Mucosa of descending colon (tissue), 3 donors: ENCODE results near the gene GNAT1. TPM values are rescaled to one million over a fixed set of nuclear protein-coding genes. Genes with fewer than 3 reads are reported as not detected.
A peak's percentile ranks its signal among the peaks of the same experiment; 100 is the strongest.
"Not testable (repeated sequence)": the region's sequence is repeated elsewhere in the genome, so short reads cannot be mapped to it uniquely, and the experiment has no call there.

Experiments
- ATAC-seq: fragments of 200-7000 bp; cut with Tn5 transposase; one replicate; pipeline ENCODE4 v1.9.1; 2020; ENCODE audit warnings: mild to moderate bottlenecking, moderate library complexity
- DNase-seq, 3 donors: peaks; one replicate each; pipeline ENCODE4 v3.0.0-alpha.2; 2020
- H3K36me3 ChIP-seq: fragments of 200-600 bp; one replicate; pipeline ENCODE4 v1.8.0; 2021; ENCODE audit warnings: low read depth, mild to moderate bottlenecking
- H3K4me1 ChIP-seq: fragments of 200-600 bp; one replicate; pipeline ENCODE4 v1.8.0; 2021; ENCODE audit warnings: low read depth, mild to moderate bottlenecking
- H3K4me3 ChIP-seq: fragments of 200-600 bp; one replicate; pipeline ENCODE4 v1.8.0; 2021; ENCODE audit warnings: mild to moderate bottlenecking
- H3K9me3 ChIP-seq: fragments of 200-600 bp; one replicate; pipeline ENCODE4 v1.8.0; 2021; ENCODE audit warnings: mild to moderate bottlenecking
- CTCF ChIP-seq: fragments of 200-600 bp; IDR thresholded peaks from one replicate; pipeline ENCODE4 v1.8.0; 2022; ENCODE audit warnings: antibody characterized with exemption, mild to moderate bottlenecking
- intact Hi-C, 2 donors: fragments of 100-400 bp; cut with DNase I in 1 of 2; cut with micrococcal nuclease in 1 of 2; formaldehyde crosslinking; loops; one replicate each; pipeline versions ENCODE4 v1.11.0 to v1.11.1; 2022; cut with DNase I, micrococcal nuclease
- total RNA-seq, 3 donors: library from RNA; stranded (reverse); fragmentation: NEBNext Ultra II Directional in 2 of 3; extraction: Animal tissue kit (Norgen Biotek cat#: 25700) in 2 of 3; gene quantifications; one replicate each; pipeline versions ENCODE4 v1.2.1 to v1.2.4, GENCODE V29; 2021 to 2023
- donor health status: DM: no; HTN: no; CAD: no; lungs with moderate emphysema.
- donor health status: DM: no; HTN: no; CAD: no.
- donor health status: DM: no; HTN: yes; CAD: no.

GNAT1 gene
- total RNA-seq, 3 donors from 2014 or later: not detected

GRCh38 chr3:50242381-50242770 is 51.0 kb downstream of the GNAT1 start:
- peaks cover 72% of the 10 kb centered on the region for H3K4me1 ChIP-seq
- H3K36me3 ChIP-seq: no peaks in the 10 kb centered on the region
- no peak for DNase-seq
- H3K9me3 ChIP-seq: no peaks in the 10 kb centered on the region
- intact Hi-C loops: no loop called here
- TF ChIP-seq CTCF: no peak
- no peak overlapping the region for H3K4me3 ChIP-seq
- ATAC-seq: no peak

GRCh38 chr3:50242851-50243542 is 51.6 kb downstream of the GNAT1 start:
- no peak for TF ChIP-seq CTCF
- ATAC-seq (peak; percentile 27), DNase-seq (peak in 2 of 3 donors; percentile 52 to 87)
- no peak overlapping the region for H3K4me3 ChIP-seq
- no peaks in the 10 kb centered on the region for H3K9me3 ChIP-seq
- intact Hi-C loops: no loop called here
- H3K4me1 ChIP-seq: peaks cover 69% of the 10 kb centered on the region
- H3K36me3 ChIP-seq: no peaks in the 10 kb centered on the region

GRCh38 chr3:50243543-50243895 is 52.1 kb downstream of the GNAT1 start:
- Histone ChIP-seq H3K4me3 (no peak overlapping the region), H3K4me1 (peaks cover 70% of the 10 kb centered on the region), H3K36me3 (no peaks in the 10 kb centered on the region), H3K9me3 (no peaks in the 10 kb centered on the region)
- no peak for ATAC-seq
- DNase-seq: no peak
- intact Hi-C loops: no loop called here
- TF ChIP-seq CTCF: no peak

- H3K4me1 ChIP-seq: peaks cover 61% of the 10 kb centered on the region
- H3K36me3 ChIP-seq, H3K4me3 ChIP-seq, ATAC-seq, DNase-seq, intact Hi-C loops, H3K9me3 ChIP-seq: not testable (repeated sequence)
Measured at GRCh38 chr3:50244813-50245212, 53.4 kb downstream of the GNAT1 start.

- H3K36me3 ChIP-seq: no peaks in the 10 kb centered on the region
- H3K9me3 ChIP-seq: no peaks in the 10 kb centered on the region
- intact Hi-C loops: no loop called here
- TF ChIP-seq CTCF: no peak
- ATAC-seq (no peak), DNase-seq (no peak)
- H3K4me1 ChIP-seq: peaks cover 61% of the 10 kb centered on the region
- H3K4me3 ChIP-seq: no peak overlapping the region
Measured at GRCh38 chr3:50245251-50245745, 53.9 kb downstream of the GNAT1 start.

GRCh38 chr3:50245831-50246516 is 54.6 kb downstream of the GNAT1 start:
- H3K36me3 ChIP-seq: no peaks in the 10 kb centered on the region

More at GRCh38 chr3:50245831-50246516, 54.6 kb downstream of the GNAT1 start:
- intact Hi-C loops: no loop called here
- DNase-seq (peak; percentile 93 to 98 (median 96)), ATAC-seq (peak; percentile 86)
- TF ChIP-seq CTCF: peak; percentile 97
- peaks cover 60% of the 10 kb centered on the region for H3K4me1 ChIP-seq
- H3K4me3 ChIP-seq: no peak overlapping the region
- H3K9me3 ChIP-seq: no peaks in the 10 kb centered on the region
